ENCODE results near the gene MRPS7.
"Not testable (repeated sequence)": the region's sequence is repeated elsewhere in the genome, so short reads cannot be mapped to it uniquely, and the experiment has no call there.

Gene MRPS7

DNA sequence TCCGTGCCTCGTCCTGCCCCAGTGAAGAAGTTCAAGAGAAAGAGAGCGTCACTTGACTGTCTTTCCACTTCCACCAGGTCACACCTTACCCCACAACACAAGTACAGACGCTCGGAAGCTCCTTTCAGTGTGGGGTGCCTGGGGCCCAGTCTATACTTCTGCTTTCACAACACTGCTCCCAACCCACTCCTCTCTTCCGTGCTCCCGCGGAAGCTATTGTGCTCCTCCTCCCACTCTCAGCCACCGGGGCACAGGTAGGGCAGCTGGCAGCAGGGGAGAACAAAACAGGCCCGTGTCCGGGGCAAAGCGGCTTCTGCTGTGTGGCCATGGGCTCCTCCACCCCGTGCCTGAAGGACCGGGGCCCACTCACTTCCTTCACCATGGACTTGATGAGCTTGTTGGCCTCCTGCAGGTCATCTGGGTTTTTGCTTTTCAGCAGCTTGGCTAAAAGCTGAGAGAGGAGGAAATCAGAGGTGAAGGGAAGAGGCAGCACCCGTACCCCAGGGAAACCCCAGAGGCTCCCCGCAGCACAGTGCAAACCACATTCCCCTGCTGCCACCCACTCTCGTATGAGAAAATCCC is 19.1 kb upstream of the MRPS7 start:
- no peak for DNase-seq (ENCODE audit: insufficient read length, low spot score)
- peak; percentile 62 for FAIRE-seq

- peak; percentile 82 for FAIRE-seq
- peak; percentile 40 for DNase-seq (ENCODE audit: insufficient read length, low spot score)
These were observed 17.4 kb upstream of the MRPS7 start for GRCh38 chr17:75244133-75244866.

DNA sequence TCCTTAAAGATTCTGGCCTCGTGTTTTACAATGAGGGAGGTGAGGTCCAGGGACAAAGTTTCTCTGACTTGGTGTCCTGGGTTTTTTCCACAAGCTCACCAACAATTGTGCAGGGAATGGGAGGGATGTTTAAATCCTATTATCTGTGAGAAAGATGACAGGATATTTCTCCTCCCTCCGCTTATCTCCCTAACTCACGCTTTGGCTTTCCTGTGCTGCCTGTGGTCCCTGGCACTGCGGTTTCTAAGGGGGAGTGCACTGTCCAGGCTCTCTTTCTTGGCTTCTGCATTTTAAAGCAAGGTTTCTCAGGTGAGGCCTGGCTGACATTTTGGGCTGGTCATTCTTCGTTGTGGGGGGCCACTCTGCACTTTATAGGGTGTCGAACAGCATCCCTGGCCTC is 16.7 kb upstream of the MRPS7 start:
- FAIRE-seq (peak; percentile 55), DNase-seq (ENCODE audit: insufficient read length, low spot score) (no peak)

- DNase-seq (ENCODE audit: insufficient read length, low spot score) (no peak), FAIRE-seq (no peak)
These were observed 15.3 kb upstream of the MRPS7 start for GRCh38 chr17:75246404-75246803.

GRCh38 chr17:75249564-75249963 is 12.1 kb upstream of the MRPS7 start:
- FAIRE-seq (no peak), DNase-seq (ENCODE audit: insufficient read length, low spot score) (no peak)

- peak; percentile 97 for FAIRE-seq
- DNase-seq (ENCODE audit: insufficient read length, low spot score) = peak; percentile 73
These were observed 11.6 kb upstream of the MRPS7 start for GRCh38 chr17:75250009-75250471.

DNA sequence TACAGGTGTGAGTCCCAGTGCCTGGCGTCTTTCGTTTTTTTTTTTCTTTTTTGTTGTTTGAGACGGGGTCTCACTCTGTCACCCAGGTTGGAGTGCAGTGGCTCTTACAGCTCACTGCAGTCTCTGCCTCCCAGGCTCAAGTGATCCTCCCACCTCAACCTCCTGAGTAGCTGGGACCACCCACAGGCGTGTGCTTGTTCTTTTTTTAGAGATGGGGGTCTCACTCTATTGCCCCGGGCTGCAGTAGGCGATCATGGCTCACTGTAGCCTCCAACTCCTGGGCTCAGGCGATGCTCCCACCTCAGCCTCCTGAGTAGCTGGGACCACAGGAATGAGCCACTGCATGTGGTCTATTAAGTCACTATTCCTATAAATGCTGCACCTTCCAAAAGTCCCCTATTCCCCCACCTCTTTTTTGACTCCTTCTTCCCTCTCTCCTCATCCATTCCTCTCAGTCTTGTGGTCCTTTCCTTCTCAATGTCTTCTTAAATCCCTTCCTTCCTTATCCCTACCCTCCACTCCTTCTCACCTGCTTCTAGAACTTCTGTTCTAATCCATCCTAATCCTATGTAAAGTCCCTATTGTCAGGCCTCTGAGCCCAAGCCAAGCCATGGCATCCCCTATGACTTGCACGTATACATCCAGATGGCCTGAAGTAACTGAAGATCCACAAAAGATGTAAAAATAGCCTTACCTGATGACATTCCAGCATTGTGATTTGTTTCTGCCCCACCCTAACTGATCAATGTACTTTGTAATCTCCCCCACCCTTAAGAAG is 9.5 kb upstream of the MRPS7 start:
- no peak for DNase-seq (ENCODE audit: insufficient read length, low spot score)
- no peak for FAIRE-seq

- not testable (repeated sequence) for FAIRE-seq; DNase-seq (ENCODE audit: insufficient read length, low spot score)
These were observed 5.6 kb upstream of the MRPS7 start for GRCh38 chr17:75255954-75256698.

DNA sequence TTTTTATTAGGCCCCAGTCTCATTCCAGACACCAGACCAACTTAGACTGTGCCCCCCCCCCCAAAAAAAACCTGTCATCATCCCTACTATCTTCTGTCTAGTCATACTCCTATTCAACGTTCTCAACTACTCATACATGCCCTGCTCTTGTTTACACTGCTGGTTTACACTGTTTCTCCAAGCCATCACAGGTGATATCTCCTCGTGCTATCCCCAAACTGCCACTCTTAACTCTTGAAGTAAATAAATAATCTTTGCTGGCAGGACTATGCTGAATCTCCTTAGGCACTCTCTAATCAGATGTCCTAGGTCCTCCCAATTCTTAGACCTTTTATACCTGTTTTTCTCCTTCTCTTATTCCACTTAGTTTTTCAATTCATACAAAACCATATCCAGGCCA is 4.5 kb upstream of the MRPS7 start:
- FAIRE-seq = not testable (repeated sequence)

DNA sequence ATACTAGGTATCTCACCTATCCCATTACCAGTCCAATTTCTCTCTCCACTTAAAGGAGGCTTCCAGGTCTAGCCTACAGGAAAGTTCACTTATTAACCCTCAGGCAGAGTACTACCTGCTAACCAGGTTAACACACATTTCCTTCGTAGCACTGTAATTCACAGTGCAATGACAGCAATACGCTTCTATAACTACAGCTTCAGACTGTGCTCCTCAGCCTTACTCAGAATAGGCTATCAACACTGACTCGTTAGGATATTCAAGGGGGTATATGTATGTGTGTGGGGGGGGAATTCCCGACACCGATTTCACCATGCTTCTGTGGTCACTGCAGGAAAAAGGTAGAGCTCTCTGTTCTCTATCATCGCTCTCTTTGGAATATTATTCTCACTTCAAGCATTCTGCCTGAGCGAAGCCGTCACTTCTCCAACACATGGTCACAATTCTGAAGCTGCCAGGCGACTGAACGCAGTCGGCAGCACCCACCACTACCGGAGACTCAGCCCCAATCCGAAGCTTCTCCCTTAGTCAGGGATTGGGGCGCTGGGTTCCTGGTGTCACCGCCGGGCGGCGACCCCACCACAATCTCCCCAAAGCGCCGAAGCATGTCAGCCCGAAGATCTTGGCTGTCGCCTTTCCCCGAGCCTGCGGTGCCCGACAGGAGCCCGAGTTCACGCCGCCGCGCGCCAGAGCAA is 891 bp upstream of the MRPS7 start:
- DNase-seq (ENCODE audit: insufficient read length, low spot score) = no peak
- no peak for FAIRE-seq

More for the DNA sequence above, 4.5 kb upstream of the MRPS7 start:
- DNase-seq (ENCODE audit: insufficient read length, low spot score) = not testable (repeated sequence)

GRCh38 chr17:75262112-75262606 is 480 bp downstream of the MRPS7 start:
- DNase-seq (ENCODE audit: insufficient read length, low spot score) = no peak
- no peak for FAIRE-seq

DNA sequence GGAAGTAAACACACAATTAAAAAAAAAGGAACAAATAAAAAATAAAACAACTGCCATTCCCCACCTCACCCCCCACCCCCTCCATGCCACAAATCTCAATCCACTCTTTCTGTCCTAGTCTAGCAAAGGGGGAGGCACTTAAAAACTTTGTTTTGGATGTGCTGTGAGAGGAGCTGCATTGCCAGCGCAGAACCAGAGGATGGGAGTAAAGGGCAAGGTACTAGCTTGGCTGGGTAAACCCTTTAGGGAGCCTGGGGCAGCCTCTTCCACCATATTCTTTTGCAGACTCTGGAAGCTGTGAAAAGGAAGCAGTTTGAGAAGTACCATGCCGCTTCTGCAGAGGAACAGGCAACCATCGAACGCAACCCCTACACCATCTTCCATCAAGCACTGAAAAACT is 1.4 kb downstream of the MRPS7 start:
- DNase-seq (ENCODE audit: insufficient read length, low spot score) (no peak), FAIRE-seq (no peak)

DNA sequence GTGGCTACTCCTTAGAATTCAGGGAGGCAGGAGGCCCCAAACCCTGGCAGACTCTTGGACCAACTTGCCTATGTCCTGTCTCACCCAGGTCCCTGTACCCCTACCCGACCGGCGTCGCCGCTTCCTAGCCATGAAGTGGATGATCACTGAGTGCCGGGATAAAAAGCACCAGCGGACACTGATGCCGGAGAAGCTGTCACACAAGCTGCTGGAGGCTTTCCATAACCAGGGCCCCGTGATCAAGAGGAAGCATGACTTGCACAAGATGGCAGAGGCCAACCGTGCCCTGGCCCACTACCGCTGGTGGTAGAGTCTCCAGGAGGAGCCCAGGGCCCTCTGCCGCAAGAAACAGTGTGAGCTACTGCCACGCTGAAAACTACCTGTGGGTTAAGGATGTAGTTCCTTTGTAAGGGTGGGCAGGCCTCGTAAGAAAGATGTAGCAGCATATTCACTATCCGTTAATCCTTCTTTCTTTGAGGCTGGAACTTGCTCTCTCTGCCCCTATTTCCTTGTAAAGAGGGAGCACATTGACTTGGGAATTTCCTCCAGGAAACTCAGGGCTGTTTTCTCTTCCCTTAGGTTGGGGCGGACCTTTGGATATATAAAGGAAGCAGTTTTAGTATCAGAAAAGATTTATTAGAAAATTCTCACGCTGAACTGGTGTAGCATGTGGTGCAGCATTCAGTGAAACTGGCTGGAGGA is 4.1 kb downstream of the MRPS7 start:
- DNase-seq (ENCODE audit: insufficient read length, low spot score) (no peak), FAIRE-seq (no peak)

DNA sequence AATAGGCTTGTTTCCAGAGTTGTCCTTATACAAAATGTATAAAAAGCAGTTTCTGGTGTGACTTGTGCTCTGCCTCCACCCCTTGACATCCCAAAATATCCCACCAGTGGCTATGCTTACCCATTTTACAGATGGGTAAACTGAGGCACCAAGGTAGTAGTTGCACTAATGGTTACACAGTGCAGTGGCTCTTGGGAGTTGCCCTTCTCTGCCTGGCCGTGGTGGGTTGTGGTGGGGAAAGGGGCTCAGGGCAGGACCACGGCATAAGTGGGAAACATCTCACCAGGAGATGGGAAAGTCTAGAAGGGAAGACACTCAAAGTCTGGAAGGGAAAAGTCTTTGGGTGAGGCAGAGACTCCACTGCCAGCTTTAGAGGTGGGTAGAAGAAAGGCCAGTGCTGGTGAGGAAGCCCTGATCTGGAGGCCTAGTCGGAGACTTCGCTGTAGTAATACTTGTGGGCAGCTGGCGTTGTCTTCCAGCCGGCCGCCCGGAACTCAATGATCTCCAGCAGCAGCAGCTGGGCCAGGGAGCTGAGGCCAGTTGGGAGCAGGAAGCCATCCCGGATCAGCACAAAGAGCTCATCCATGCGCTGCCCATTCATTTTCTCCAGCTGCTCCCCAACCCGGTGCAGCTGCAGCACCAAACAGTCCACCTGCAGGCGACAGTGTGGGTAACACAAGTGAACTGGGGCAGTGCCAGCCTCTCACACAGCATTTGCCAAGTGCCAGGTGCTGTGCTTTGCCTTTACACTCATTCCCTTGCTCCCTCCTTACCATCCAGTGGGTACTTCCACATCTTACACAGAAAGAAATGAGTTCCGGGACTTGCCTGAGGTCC is 4.9 kb downstream of the MRPS7 start:
- FAIRE-seq = no peak

GRCh38 chr17:75267153-75267410 is 5.4 kb downstream of the MRPS7 start:
- no peak for FAIRE-seq
- no peak for DNase-seq (ENCODE audit: insufficient read length, low spot score)

More for the DNA sequence above, 4.9 kb downstream of the MRPS7 start:
- DNase-seq (ENCODE audit: insufficient read length, low spot score) = no peak

DNA sequence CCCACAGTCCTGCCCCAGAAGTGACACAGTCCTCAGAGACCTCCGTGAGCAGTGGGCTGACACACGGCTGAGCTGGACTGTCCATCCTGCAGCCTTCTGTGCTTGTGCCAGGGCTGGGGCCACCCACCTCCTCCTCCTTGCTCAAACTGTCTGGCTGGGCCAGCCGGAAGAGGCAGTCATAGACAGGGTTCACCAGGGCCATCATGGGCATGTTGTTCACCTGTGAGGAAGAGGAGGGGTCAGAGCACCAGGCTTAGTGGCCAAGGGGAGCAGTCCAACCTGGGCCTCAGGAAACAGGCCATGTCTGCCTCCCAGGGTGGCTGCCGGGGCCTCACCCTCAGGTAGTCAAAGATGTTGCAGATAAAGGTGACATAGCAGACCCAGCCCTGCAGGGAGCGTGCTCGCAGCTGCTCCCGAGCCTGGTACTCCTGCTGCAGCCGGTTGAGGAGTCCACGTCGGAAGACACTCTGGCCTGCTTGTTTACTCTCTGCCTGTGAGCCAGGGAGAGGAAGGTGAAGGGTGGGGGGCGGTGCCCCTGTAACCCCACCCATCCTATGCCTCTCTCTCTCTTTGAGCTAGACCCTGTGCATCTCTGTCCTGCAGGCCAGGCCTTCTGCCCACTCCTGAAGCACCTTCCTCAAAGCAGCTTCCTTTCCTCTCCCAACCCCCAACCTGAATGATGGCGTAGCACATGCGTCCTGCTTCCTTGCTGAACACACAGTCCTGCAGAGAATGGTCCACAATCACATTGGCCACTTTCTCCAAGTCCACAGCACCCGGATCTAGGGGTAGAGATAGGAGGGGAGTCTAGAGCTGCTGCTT is 5.9 kb downstream of the MRPS7 start:
- FAIRE-seq (no peak), DNase-seq (ENCODE audit: insufficient read length, low spot score) (no peak)

DNA sequence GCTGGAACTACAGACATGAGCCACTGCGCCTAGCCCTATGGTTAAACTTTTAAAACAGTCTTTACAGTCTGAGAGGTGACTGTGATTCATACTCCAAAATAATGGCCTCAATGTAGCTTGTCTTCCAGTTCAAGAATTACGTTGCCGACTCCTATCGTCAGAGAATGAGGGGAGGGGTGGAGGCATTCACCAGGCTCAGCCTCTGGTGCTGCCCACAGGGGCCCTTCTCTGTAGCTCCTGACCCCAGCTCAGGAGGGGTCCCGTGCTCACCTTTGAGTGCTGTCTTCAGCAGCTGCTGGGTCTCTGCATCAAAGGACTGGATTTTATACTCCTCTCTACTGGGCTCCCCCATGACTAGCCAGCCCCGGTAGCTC is 8.2 kb downstream of the MRPS7 start:
- DNase-seq (ENCODE audit: insufficient read length, low spot score) = no peak
- FAIRE-seq = no peak

Data from GM19239 (cell line).